Activated CD4-positive, alpha-beta T cell treated with anti-CD3 and anti-CD28 coated beads for 36 hours (primary cell): Measurements from ENCODE around the gene CD96. TPM values are rescaled to one million over a fixed set of nuclear protein-coding genes. Genes with fewer than 3 reads are reported as not detected.

ENCODE experiments used
- ATAC-seq: fragments of 200-7000 bp; cut with Tn5 transposase; one replicate; pipeline ENCODE4 v1.10.0; 2021; ENCODE audit warnings: mild to moderate bottlenecking, moderate library complexity
- CTCF ChIA-PET: fragments of 350-600 bp; sonication (Branson Sonifier 250); formaldehyde crosslinking; loops from one replicate; lab custom pipeline; 2021; ENCODE audit warnings: antibody characterized with exemption; lab: Charles Lee
- POLR2A ChIA-PET: fragments of 350-600 bp; sonication (Branson Sonifier 250); formaldehyde crosslinking; loops from one replicate; lab custom pipeline; 2021; ENCODE audit warnings: antibody characterized with exemption, inconsistent platforms; lab: Charles Lee
- DNase-seq: peaks from one replicate; pipeline ENCODE4 v3.0.0-alpha.2; 2020
- H3K27ac Mint-ChIP-seq: one replicate; pipeline ENCODE4 v1.8.0; 2021; ENCODE audit warnings: mixed read lengths
- H3K27me3 Mint-ChIP-seq: one replicate; pipeline ENCODE4 v1.8.0; 2021; ENCODE audit warnings: mixed read lengths
- H3K36me3 Mint-ChIP-seq: one replicate; pipeline ENCODE4 v1.8.0; 2021; ENCODE audit warnings: low read depth, mixed read lengths
- H3K4me1 Mint-ChIP-seq: one replicate; pipeline ENCODE4 v1.8.0; 2021; ENCODE audit warnings: mixed read lengths
- H3K4me3 Mint-ChIP-seq: one replicate; pipeline ENCODE4 v1.8.0; 2021; ENCODE audit warnings: mild to moderate bottlenecking, moderate library complexity, mixed read lengths
- H3K9me3 Mint-ChIP-seq: one replicate; pipeline ENCODE4 v1.8.0; 2021; ENCODE audit warnings: low read depth, mixed read lengths
- intact Hi-C, 2 experiments: fragments of 100-400 bp; cut with DNase I in 1 of 2; cut with micrococcal nuclease in 1 of 2; formaldehyde crosslinking; loops; one replicate each; pipeline versions ENCODE4 v1.14.2 to v1.15.1; 2022 to 2024; cut with DNase I, micrococcal nuclease
- total RNA-seq, 2 experiments: library from RNA; stranded (reverse); gene quantifications; one replicate each; pipeline ENCODE4 v1.2.3, GENCODE V29; 2021

Gene CD96
- total RNA-seq, 2 experiments from 2014 or later, result 38.3 to 40.8 TPM

GRCh38 chr3:111701292-111701906 is 159.4 kb downstream of the CD96 start:
- POLR2A ChIA-PET, result no interaction called here

More at GRCh38 chr3:111701292-111701906, 159.4 kb downstream of the CD96 start:
- CTCF ChIA-PET, result interaction anchor here (1.4 to 1.5 kb wide), 2 partner anchors 16 to 33 kb away, joined by 5 to 7 read pairs; no protein-coding TSS in a partner anchor
- no peak overlapping the region for H3K4me3 Mint-ChIP-seq
- H3K36me3 Mint-ChIP-seq, result no peaks in the 10 kb centered on the region
- H3K4me1 Mint-ChIP-seq, result peaks cover 31% of the 10 kb centered on the region
- H3K9me3 Mint-ChIP-seq, result no peaks in the 10 kb centered on the region
- H3K27me3 Mint-ChIP-seq, result no peaks in the 10 kb centered on the region
- intact Hi-C loops, result no loop called here
- ATAC-seq (peak; percentile 37), DNase-seq (no peak)
- H3K27ac Mint-ChIP-seq, result no peak overlapping the region

Other genes starting within 250 kb of the CD96 start
- gene ZBED2, start 53.1 kb downstream of the CD96 start, total RNA-seq, result 100 to 1,000 TPM; 313 to 418 TPM
- gene PLCXD2, start 132.5 kb downstream of the CD96 start, total RNA-seq, result 1 to 10 TPM; 6.5 to 7.4 TPM